OCI-LY7 (cell line): ENCODE measurements around the gene C17orf50.

ENCODE experiments used
- EZH2phosphoT487 ChIP-seq: fragments of 200-600 bp; sonication (generic); IDR thresholded peaks from 2 replicates; pipeline ENCODE4 v1.6.1; 2018; ENCODE audit warnings: low read depth, borderline replicate concordance, mild to moderate bottlenecking, mixed run types, antibody characterized with exemption, low read length, moderate library complexity, mixed read lengths
- TF ChIP-seq, protein P1 (sequence below): fragments of 200-600 bp; sonication (generic); conservative IDR thresholded peaks from 2 replicates; pipeline ENCODE4 v1.5.1; 2014; ENCODE audit warnings: mild to moderate bottlenecking, antibody characterized with exemption, low read length, moderate library complexity, mixed read lengths

GRCh38 chr17:35793257-35793656, 32.6 kb downstream of the C17orf50 start:
- TF ChIP-seq, protein P1, sequence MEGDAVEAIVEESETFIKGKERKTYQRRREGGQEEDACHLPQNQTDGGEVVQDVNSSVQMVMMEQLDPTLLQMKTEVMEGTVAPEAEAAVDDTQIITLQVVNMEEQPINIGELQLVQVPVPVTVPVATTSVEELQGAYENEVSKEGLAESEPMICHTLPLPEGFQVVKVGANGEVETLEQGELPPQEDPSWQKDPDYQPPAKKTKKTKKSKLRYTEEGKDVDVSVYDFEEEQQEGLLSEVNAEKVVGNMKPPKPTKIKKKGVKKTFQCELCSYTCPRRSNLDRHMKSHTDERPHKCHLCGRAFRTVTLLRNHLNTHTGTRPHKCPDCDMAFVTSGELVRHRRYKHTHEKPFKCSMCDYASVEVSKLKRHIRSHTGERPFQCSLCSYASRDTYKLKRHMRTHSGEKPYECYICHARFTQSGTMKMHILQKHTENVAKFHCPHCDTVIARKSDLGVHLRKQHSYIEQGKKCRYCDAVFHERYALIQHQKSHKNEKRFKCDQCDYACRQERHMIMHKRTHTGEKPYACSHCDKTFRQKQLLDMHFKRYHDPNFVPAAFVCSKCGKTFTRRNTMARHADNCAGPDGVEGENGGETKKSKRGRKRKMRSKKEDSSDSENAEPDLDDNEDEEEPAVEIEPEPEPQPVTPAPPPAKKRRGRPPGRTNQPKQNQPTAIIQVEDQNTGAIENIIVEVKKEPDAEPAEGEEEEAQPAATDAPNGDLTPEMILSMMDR = no peak
- no peak for TF ChIP-seq EZH2phosphoT487
